GM18517 (cell line): ENCODE data around the gene ZNF579.

Experiments used
- ATAC-seq: cut with Tn5 transposase; IDR thresholded peaks from one replicate; pipeline ENCODE4 v1.9.1; 2021; ENCODE audit warnings: mild to moderate bottlenecking, moderate library complexity; ENCODE audit not compliant: unreplicated experiment

ZNF579 gene, protein sequence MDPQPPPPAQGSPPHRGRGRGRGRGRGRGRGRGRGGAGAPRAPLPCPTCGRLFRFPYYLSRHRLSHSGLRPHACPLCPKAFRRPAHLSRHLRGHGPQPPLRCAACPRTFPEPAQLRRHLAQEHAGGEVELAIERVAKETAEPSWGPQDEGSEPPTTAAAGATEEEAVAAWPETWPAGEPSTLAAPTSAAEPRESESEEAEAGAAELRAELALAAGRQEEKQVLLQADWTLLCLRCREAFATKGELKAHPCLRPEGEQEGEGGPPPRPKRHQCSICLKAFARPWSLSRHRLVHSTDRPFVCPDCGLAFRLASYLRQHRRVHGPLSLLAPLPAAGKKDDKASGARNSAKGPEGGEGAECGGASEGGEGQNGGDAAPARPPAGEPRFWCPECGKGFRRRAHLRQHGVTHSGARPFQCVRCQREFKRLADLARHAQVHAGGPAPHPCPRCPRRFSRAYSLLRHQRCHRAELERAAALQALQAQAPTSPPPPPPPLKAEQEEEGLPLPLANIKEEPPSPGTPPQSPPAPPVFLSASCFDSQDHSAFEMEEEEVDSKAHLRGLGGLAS

DNA sequence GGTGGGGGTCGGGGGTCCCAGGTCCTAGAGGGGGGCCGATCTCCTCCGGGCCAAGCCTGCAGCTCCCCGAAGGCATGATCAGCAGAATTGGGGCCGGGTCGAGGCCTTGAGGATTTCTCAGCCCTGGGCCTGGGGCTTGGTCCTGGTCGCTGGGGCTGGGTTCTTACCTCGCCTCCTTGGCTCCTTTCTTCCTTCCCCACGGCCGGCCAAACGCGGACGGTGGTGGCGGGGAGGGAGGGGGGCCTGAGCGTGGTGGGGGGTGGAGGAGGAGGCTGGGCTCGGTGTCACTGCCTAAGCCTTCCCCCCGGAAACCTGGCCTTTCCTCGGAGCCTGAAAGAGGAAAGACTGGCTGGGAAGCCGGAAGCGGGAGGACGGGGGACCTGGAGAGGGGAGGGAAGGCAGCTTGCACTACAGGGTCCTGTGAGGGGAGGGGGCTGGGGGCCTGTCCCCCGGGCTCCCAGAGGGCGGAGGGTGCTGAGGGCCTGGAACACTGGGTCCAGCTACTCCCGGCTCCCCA lies at the start of gene ZNF579:
Gene ZNF579 (minus strand): TSS at position 221 of the 517 bp plus-strand sequence. CDS start 1,209 bp downstream, outside the sequence.
- ATAC-seq = no peak

DNA sequence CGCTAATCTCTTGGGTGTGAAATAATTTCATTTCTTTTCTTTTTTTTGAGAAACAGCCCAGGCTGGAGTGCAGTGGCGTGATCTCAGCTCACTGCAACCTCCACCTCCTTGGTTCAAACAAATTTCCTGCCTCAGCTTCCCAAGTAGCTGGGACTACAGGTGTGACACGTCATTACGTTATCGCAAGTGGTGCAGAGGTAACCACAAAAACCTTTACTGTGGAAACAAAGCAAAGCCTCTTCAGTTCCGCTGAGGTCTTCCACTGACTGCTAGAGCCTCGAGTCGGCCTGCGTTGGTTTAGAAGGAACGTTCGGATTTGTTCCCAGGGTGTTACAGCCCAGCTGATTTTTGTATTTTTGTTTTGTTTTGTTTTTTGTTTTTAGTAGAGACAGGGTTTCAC lies 45.7 kb upstream of the ZNF579 start:
- ATAC-seq = no peak

DNA sequence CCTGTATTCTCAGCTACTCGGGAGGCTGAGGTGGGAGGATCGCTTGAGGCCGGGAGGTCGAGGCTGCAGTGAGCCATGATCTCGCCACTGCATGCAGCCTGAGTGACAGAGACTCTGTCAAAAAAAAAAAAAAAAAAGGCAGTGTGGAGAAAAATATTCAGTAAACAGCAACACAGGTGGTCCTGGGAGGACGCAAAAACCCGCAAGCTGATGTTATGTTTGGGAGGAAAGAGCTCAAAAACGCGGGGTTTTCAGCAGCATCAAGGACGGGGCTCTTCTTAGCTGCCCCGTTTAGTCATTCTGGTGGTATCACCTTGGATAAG lies 44.3 kb upstream of the ZNF579 start:
- ATAC-seq = no peak

DNA sequence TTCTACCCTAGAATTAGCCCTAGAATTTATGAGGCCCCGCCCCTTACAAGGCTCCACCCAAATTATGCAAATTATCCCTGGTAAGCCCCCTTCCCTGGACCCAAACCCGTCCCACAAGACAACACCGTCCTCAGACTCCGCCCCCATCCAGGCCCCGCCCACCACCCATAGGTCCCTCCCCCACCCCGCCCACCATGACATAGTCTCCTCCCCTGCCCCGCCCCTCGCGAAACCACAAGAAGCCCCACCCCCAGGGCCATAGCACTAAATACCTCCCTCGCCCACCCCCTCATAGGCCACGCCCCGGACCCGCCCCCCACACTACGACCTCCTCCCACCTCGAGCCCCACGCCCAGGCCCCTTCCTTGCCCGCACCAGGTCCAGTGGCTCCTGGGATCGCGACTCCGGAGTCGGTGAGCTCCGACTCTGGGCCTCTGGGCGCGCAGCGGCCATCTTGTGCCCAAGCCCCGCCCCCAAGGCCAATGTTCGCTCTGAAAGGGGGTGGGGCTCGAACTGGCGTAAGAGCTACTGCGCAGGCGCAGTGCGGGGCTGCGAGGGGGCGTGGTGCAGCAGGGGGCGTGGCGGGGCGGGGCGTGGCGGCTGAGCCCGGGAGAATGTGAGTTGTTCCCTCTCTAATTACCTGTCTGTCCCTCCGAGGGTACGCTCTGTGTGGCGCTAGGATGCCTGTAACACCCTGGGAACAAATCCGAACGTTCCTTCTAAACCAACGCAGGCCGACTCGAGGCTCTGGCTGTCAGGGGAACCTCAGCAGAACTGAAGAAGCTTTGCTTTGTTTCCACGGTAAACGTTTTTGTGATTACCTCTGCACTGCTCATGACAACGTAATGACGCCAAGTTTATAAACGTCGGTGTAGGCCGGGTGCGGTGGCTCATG lies 43.7 kb upstream of the ZNF579 start, which contains the start of gene ZNF784:
Gene ZNF784 (minus strand): TSS at position 458 of the 895 bp plus-strand sequence. CDS start 5 bp downstream, at position 453.
- no peak for ATAC-seq

DNA sequence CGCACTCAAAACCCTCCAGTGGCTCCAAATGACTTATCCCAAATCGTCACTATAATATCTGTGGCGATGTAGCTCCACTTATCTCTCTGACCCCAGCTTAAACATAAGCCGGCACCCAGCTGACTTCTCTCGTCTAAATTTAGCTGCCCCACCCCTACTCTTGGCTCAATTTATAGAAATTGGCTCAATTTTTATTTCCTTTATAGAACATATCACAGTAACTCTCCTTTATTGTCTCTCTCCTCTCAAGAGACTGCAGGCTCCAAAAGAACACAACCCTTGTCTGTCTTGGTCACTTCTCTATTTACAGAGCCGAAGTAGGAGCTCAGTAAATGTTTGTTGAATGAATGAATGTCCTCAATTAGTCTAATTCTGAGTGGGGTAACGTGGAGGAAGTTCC lies 42.9 kb upstream of the ZNF579 start:
- no peak for ATAC-seq

DNA sequence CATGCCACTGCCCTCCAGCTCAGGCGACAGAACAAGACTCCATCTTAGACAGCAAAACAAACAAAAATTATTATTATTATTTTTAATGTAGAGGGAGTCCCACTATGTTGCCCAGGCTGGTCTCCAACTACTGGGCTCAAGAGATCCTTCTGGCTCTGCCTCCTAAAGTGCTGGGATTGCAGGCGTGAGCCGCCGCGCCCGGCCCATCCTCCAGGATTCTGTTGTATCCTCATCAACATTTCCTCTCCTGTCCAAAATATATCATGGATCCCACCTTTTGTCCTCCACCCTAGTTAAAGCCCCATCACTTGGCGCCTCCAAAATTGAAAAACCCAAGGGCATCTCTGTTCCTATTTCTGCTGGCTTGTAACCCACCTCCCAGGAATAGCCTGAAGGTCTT lies 42.5 kb upstream of the ZNF579 start:
- ATAC-seq = no peak

DNA sequence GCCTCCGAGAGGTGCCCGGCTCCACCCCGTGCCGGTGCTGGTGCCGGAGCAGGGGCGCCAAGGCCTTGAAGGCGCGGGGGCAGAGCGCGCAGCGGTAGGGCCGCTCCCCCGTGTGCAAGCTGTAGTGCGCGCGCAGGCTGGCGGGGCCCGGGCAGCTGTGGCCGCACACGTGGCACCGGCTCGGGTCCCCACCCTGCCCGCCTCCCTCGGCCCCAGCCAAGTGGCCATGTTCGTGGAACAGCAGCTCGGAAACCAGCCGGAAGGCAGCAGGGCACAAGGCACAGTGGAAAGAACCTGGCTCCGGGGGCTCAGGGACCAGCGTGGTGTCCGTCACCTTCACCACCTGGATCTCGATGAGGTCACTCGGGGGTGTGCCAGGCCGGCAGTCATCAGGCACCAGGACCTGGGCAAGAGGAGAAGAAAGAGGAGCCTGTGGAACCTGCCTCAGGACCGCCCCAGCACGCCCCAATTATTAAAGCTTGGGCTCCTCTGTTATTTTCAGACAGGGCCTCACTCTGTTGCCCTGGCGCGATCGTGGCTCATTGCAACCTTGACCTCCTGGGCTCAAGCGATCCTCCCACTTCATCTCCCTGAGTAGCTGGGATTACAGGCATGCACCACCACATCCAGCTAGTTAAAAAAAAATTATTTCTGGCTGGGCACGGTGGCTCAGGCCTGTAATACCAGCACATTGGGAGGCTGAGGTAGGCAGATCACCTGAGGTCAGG lies 41.8 kb upstream of the ZNF579 start:
- ATAC-seq = no peak

DNA sequence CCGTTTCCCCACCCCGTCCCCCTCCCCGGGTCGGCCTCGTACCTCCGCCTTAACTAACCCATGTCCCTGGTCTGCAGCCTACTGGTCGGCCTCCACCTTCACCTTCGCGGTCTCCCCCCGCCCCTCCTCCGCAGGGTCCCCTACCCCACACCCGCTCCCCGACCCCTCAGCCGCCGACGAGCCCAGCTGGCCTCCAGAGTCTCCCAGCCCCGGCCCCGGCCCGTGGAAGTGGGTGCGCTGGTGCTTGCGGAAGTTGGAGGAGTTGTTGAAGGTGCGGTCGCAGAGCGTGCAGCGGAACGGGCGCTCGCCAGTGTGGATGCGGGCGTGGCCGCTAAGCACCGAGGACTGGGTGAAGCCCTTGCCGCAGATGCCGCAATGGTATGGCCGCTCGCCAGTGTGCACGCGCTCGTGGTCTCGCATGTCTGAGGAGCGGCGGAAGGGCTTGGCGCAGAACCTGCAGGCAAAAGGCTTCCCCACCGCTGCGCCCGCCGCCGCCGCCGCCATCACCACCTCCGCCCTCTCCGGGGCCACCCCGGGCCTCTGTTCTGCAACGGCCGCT lies 41.1 kb upstream of the ZNF579 start:
- no peak for ATAC-seq

DNA sequence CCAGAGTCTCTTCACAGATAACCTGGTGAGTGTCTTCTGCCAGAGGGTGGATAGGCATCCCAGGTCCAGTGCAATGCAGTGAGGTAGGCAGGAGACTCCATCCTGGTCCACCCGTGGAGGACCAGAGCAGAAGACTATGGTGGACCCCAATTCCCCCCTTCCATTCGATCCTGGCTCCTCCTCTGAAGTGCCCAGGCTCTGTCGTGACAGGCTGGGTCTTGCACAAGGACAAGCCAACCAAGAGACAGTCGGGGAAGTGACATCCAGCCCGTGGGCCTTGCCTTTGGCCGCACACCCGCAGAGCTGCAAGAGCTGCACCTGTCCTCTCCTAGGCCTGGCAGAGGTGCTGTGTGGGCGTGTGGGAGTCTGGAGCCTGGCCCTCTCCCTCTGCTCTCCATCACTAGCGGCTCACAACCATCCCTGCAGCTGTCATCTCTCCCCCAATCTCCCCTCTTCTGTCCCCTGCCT lies 40.6 kb upstream of the ZNF579 start:
- ATAC-seq = no peak

DNA sequence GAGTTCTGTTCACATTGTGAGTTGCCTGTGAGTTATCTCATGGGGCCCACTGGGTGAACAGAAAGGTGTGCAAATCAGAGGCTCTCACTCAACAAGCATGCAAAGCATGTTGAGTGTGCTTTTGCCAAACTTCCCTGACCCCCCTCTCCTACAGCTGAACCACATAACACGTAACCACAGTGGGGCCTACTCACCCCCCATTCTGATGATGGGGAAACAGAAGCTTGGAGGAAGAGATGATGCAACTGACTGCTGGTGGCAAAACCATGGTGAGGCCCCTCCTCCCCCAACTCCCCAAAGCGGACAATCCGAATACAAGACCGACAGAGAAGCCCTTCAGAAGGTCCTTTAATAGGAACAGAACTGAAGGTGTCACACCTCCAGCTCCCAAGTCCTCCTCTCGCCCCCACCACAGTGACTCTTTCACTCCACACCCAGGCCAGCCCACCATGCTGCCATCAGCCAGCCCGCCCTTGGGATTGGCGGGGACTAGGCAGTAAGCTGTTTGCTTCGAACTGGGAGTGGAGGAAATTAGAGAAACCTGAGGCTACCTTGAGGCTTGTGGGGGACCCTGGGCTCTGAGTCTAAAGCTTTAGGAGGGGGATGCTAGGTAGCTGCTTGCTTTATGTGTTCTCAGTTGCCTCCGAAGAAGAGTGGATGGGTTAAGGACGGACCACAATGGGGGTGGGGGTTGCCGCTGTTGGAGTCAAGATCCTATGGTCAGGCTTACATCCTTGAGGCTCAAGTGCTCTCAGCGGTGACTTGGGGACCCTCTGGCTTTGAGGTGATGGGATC lies 40.0 kb upstream of the ZNF579 start:
- no peak for ATAC-seq

DNA sequence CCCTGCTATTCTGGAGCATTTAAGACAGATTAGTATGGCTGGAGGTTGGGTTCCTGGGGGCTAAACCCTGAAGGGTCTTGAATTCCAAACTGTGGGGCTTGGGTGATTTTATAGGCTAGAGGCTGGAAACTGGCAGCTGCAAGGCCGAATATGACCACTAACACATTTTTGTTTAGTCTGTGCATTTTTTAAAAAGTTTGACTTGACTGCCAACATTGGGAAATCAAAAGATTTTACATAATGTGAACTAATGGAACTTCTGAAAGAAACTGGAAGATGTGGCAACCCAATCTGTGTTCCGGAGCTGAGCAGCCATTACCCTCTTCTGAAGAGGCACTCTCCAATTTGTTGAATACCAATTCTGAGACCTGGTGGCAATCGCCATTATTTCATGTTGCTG lies 38.6 kb upstream of the ZNF579 start:
- no peak for ATAC-seq

DNA sequence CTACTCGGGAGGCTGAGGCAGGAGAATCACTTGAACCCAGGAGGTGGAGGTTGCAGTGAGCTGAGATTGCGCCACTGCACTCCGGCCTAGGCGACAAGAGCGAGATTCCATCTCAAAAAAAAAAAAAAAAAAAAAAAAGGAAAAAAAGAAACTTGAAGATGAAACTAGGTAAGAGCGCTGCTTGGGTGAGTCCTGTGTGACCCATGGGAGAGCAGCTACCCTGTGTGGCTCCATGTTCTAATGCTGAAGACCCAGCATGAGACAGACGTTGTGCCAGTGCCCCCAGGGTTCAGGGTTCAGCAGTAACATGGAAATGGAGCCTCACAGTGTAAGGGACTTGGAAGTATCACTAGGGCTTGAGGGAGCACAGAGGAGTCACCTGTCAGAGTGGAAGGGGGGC lies 37.8 kb upstream of the ZNF579 start:
- no peak for ATAC-seq

DNA sequence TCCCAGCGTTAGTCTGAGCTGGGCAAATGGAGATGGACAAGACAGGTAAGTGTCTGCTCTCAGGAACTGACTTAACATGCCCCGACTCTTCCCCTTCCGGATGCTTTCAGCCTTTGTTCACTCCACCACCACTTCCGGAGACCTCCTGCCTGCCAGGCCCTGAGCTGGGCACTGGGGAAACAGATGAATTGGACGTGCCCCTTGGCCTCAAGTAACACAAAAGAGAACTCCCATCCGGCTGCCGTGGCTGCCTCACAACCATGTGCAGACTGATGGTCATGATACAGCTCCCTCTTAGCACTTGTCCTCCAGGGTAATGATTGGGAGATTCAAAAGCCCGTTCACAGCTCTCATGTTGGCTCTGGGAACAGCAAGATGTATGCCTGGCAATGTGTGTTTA lies 36.8 kb upstream of the ZNF579 start:
- ATAC-seq = no peak

DNA sequence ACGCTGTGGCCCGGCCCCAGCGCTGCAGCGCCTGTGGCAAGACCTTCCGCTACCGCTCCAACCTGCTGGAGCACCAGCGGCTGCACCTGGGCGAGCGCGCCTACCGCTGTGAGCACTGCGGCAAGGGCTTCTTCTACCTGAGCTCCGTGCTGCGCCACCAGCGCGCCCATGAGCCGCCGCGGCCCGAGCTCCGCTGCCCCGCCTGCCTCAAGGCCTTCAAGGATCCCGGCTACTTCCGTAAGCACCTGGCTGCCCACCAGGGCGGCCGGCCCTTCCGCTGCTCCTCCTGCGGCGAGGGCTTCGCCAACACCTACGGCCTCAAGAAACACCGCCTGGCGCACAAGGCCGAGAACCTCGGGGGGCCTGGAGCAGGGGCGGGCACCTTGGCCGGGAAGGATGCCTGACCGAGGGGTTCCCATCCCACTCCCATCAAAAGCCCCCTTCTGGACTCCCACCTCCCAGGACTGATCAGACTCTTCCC lies 35.8 kb upstream of the ZNF579 start:
- no peak for ATAC-seq

DNA sequence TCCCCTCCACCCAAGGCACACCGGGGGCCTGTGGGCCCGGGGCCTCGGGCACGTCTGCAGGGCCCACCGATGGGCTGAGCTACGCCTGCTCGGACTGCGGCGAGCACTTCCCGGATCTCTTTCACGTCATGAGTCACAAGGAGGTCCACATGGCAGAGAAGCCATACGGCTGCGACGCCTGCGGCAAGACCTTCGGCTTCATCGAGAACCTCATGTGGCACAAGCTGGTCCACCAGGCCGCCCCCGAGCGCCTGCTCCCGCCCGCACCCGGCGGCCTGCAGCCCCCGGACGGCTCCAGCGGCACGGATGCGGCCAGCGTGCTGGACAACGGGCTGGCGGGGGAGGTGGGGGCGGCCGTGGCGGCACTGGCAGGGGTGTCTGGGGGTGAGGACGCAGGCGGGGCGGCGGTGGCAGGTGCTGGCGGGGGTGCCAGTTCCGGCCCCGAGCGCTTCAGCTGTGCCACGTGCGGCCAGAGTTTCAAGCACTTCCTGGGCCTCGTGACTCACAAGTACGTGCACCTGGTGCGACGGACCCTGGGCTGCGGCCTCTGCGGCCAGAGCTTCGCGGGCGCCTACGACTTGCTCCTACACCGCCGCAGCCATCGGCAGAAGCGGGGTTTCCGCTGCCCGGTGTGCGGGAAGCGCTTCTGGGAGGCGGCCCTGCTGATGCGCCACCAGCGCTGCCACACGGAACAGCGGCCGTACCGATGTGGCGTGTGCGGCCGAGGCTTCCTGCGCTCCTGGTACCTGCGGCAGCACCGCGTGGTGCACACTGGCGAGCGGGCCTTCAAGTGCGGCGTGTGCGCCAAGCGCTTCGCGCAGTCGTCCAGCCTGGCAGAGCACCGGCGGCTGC lies 35.1 kb upstream of the ZNF579 start:
- ATAC-seq = no peak

DNA sequence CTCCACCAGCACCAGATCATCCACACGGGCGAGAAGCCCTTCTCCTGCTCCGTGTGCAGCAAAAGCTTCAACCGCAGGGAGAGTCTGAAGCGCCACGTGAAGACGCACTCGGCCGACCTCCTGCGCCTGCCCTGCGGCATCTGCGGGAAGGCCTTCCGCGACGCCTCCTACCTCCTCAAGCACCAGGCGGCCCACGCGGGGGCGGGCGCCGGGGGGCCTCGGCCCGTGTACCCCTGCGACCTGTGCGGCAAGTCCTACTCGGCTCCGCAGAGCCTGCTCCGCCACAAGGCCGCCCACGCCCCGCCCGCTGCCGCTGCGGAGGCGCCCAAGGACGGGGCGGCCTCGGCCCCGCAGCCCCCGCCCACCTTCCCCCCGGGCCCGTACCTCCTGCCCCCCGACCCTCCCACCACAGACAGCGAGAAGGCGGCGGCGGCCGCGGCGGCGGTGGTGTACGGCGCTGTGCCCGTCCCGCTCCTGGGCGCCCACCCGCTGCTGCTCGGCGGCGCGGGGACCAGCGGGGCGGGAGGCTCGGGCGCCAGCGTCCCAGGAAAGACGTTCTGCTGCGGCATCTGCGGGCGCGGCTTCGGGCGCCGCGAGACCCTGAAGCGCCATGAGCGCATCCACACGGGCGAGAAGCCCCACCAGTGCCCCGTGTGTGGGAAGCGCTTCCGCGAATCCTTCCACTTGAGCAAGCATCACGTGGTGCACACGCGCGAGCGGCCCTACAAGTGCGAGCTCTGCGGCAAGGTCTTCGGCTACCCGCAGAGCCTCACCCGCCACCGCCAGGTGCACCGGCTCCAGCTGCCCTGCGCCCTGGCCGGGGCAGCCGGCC lies 34.3 kb upstream of the ZNF579 start:
- ATAC-seq = no peak

DNA sequence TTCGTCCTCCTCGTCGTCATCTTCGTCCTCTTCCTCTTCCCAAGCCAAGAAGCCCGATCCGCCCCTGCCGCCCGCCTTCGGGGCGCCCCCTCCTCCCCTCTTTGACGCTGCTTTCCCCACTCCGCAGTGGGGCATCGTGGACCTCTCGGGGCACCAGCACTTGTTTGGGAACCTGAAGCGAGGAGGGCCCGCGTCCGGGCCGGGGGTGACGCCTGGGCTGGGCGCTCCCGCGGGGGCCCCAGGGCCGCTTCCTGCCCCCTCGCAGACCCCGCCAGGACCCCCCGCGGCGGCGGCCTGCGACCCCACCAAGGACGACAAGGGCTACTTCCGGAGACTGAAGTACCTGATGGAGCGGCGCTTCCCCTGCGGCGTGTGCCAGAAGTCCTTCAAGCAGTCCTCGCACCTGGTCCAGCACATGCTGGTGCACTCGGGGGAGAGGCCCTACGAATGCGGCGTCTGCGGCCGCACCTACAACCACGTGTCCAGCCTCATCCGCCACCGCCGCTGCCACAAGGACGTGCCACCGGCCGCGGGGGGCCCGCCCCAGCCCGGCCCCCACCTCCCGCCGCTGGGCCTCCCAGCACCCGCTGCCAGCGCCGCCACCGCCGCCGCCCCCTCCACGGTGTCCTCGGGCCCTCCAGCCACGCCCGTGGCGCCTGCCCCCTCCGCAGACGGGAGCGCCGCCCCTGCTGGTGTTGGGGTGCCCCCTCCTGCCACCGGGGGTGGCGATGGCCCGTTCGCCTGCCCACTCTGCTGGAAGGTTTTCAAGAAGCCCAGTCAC lies 33.5 kb upstream of the ZNF579 start:
- no peak for ATAC-seq
